HG03442 (cell line): ENCODE results near the gene ATP8A1.

Source experiments
- ATAC-seq: cut with Tn5 transposase; IDR thresholded peaks from one replicate; pipeline ENCODE4 v1.9.1; 2021; ENCODE audit warnings: mild to moderate bottlenecking, moderate library complexity; ENCODE audit not compliant: unreplicated experiment

The ATP8A1 gene

GRCh38 chr4:42578187-42578586 lies 78.7 kb downstream of the ATP8A1 start:
- ATAC-seq, result no peak

GRCh38 chr4:42574870-42575430 lies 82.0 kb downstream of the ATP8A1 start:
- ATAC-seq, result no peak

DNA sequence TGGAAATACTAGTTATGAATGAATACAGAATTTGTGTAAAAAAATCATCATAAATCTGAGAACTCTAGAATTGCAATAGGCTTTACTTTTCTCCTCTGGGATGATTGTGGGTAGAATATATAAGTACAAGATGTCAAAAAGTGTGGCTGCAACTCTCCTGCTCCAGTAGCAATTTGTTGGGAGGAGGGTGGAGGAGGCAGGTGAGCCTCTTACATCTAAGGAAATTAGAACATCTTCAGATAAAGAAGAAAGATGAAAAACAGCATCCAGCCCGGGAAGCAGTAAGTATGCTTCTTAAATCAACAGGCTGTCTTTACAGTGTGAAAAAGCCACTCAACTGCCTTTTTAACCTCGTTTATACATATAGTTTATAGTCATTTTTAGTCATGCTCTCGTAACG lies 83.7 kb downstream of the ATP8A1 start:
- no peak for ATAC-seq

DNA sequence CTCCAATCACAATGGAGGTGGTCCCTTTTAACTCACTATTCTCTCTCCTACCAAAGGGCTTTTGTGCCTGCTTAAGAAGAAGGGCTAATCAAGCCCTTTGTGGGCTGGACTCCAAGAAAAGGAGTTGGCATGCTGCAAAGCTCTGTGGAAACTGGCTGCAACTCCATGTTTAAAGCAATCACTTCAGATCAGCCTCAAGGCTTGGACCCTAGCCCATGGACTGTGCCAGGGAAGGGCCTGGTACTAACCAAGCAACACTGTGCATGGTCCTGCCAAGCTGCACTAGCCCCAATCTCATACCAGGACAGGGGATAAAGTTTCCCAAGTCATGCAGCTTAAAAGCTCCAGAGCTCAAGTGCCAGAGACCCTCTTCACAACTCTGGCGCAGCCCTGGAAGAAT lies 86.7 kb downstream of the ATP8A1 start:
- no peak for ATAC-seq

DNA sequence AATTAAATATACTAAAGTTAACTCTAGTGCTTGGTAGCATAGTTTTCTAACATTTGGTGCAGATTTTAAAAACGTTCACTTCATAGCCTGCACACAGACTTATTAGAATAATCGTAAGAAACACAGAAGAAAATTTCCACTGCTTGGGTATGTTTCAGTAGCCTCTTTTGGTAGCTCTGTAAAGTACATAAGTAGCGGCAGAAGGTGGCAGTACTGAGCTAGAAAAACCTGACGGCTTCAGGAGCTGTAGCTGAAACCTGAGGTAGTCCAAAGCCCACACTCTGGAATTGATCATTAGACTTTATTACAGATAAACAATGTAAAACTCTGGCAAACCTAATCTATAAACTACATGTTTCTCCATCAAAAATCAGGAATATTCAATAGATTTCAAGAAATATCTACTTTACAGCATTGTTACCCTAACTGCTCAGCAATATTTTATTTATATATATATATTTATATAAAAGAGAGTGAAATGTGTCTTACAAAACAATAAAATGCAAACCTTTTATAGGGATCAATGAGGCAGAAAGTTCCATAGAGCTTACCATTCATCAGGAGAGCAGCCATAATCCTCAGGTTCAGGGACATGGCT lies 88.2 kb downstream of the ATP8A1 start:
- ATAC-seq, result peak; percentile 96

DNA sequence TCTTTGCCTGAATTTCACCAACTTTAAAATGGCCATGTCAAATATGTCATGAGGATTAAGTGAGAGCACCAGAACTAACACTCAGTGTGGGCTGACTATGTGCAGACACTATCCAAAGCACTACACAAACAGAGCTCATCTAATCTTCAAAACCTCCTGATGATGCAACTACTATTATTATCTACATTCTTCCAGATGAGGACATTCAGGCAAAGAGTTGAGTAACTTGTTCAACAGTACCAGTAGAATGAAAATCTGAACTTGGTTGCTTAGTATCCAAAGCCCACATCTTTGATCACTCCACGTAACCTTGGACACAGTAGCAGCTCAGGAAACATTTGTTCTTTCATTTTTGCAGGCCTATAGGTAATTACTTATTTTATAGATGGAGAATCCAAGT lies 90.1 kb downstream of the ATP8A1 start:
- no peak for ATAC-seq

GRCh38 chr4:42562016-42562415 lies 94.9 kb downstream of the ATP8A1 start:
- ATAC-seq, result no peak

GRCh38 chr4:42561031-42561430 lies 95.9 kb downstream of the ATP8A1 start:
- ATAC-seq, result no peak

DNA sequence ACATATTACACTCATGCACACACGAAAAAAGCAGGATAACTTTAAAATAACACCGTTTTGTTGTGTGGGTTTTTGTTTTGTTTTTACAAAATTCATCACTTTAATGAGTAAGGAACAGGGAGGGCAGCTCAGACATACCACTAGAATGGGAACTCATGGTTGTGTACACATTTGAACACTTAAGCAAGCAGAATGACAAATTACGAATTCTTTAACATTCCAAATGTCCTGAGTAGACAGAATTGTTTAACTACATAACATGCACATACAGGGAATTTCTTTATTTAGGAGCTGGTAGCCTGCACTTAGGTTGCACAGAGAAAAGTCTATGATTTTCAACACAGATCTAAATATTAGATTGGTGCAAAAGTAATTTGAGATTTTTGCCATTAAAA lies 96.4 kb downstream of the ATP8A1 start:
- no peak for ATAC-seq

- no peak for ATAC-seq
Measured at GRCh38 chr4:42558156-42558555, 98.7 kb downstream of the ATP8A1 start.

DNA sequence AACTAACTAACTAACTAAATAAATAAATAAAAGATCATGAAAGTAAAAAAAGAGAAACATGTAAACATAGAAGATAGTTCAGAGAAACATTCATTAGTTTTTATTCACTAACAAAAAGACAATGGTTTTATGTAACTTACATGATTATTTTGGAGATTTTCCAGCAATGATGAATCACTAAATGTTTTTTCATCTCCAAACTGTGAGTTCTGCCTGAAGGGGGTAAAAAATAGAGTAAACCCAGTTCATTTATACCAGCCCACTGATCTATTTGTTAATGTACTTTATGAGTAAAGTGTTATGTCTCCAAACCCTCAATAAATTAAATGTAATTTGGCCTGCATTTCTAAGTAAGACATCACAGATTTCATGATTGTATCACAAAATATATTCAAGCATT lies 101.1 kb downstream of the ATP8A1 start:
- no peak for ATAC-seq

DNA sequence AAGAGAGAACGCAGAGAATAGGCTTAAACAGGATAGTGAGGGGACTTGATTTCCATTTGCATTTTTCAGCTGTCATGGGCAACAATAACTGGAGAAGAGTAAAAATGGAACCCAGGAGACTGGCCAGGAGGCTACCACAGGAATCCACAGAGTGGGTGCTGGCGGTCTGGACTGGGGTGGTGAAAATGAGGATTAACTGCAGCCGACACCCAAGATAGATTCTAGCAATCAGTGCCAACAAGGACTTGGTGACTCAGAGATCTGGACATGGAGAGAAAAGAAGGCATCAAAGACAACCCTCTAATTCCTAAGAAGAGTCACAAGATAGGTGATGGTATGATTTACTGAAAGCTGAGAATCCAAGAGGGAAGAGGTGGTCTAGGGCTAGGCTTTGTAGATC lies 102.8 kb downstream of the ATP8A1 start:
- ATAC-seq, result no peak

DNA sequence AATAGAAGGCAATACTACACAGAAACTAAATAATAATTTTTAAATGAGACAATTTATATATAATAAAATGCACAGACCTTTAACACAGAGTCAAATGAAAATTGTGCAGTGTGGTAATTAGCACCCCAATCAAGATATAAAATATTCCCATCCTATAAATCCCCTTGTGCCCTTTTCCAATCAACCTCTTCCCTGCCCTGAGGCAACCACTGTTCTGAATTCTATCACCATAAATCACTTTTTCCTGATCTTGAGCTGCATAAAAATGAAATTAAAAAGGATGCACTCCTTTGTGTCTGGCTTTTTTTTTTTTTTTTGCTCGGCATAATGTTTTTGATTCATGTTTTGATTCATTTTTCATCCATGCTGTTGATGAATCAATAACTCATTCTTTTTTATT lies 107.0 kb downstream of the ATP8A1 start:
- ATAC-seq, result no peak

DNA sequence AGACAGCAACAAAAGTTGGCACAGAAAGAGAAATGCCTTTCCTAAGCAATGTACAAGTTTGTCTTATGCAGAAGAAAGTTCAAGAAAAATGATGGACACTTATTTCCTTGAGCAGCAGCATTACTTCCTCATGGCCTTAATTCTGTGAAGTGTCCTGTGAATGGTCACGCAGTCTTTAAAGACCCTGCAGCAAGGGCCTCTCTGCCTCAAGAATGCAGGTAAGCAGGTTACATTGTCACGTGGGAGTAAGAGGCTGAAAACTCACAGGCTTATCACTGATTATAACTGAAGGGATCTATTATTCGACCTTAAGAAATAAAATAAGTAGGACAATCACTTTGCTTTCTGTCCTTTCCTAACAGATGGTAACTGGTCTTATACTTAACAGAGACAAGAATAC lies 109.1 kb downstream of the ATP8A1 start:
- ATAC-seq, result no peak

- ATAC-seq, result no peak
Measured at GRCh38 chr4:42543762-42544161, 113.1 kb downstream of the ATP8A1 start.

- no peak for ATAC-seq
Measured at GRCh38 chr4:42543126-42543525, 113.8 kb downstream of the ATP8A1 start.

DNA sequence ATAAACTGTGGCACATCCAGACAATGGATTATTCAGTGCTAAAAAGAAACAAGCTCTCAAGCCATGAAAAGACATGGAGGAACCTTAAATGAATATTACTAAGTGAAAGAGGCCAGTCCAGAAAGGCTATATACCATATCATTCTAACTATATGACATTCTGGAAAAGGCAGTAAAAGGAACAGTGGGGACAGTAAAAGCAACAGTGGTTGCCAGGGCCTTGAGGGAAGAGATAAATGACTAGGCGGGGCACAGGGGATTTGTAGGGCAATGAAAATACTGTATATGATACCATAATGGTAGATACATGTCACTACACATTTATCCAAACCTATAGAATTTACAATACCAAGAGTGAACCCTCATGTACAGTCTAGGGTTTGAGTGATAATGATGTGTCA lies 115.3 kb downstream of the ATP8A1 start:
- ATAC-seq, result no peak

DNA sequence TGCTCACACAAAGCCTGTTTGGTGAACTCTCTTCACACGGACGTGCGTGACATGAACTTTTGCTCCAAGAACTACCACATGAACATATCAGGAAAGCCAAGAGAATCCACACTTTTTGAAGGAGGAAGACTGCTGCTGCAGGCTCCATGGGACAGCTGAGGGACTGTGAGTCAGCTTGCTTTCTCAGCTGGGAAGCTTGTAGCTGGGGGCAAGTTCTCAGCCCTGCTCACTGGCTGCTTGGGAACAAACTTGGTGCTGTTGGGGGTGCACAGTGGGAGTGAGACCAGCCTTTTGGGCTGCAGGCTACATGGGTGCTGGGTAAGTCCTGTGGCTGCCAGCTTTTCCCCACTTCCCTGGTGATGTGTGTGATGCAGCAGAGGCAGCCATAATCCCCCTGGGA lies 123.9 kb downstream of the ATP8A1 start:
- ATAC-seq, result no peak

DNA sequence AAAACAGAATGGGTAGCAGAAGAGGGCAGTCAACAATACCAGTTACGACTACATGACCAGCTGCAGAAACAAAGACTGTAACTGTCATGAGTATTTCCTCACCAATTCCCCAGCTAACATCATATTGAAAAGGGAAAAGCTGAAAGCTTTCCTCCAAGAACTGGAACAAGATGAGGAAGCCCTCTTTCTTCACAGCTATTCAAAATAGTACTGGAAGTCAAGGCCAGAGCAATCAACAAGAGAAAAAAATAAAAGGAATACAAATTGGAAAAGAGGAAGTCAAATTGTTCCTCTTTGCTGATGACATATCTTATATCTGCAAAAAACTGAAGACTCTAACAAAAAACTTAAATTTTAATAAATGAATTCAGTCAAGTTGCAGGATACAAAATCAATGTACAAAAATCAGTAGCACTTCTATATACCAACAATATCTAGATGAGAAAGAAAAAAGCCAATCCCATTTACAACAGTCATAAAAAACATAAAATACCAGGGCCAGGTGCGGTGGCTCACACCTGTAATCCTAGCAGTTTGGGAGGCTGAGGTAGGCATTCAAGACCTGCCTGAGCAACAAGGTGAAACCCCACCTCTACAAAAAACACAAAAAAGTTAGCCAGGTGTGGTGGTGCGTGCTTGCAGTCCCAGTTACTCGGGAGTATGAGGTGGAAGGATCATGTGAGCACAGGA lies 125.4 kb downstream of the ATP8A1 start:
- ATAC-seq, result no peak

- no peak for ATAC-seq
Measured at GRCh38 chr4:42523066-42523718, 133.7 kb downstream of the ATP8A1 start.

- ATAC-seq, result peak; percentile 62
Measured at GRCh38 chr4:42519803-42520417, 137.0 kb downstream of the ATP8A1 start.
